ENCODE measurements around the gene SLC9B2. TPM values are rescaled to one million over a fixed set of nuclear protein-coding genes. Genes with fewer than 3 reads are reported as not detected.

The SLC9B2 gene
- total RNA-seq, 4 donors from 2014 or later: 12.9 to 34.0 (median 19.0) TPM

- no peak overlapping the region for H3K4me3 ChIP-seq
- no peak overlapping the region for H3K27ac ChIP-seq (replicated peaks in 1 of 4)
- H3K27me3 ChIP-seq: no peaks in the 10 kb centered on the region
- no peaks in the 10 kb centered on the region for H3K9me3 ChIP-seq
- intact Hi-C loops (cut with DNase I): no loop called here
- 96% methylated on average over 2 of the region's 2 CpGs for WGBS
- TF ChIP-seq POLR2A (IDR thresholded peaks at IDR 0.05; ENCODE audit: low read depth) (no peak), EP300 (IDR thresholded peaks at IDR 0.05) (no peak), POLR2AphosphoS5 (IDR thresholded peaks at IDR 0.05) (no peak), CTCF (IDR thresholded peaks at IDR 0.05) (no peak)
- H3K4me1 ChIP-seq: no peaks in the 10 kb centered on the region
- DNase-seq (ENCODE audit: extremely low spot score): no peak
- H3K36me3 ChIP-seq: peaks cover 0 to 7% (median 1%) of the 10 kb centered on the region in 4 donors
Observed at GRCh38 chr4:103060453-103061148, 16.0 kb downstream of the SLC9B2 start.

- no peaks in the 10 kb centered on the region for H3K4me1 ChIP-seq
- peaks cover 7 to 17% (median 9%) of the 10 kb centered on the region in 4 donors for H3K36me3 ChIP-seq
- intact Hi-C loops (cut with DNase I): no loop called here
- H3K27me3 ChIP-seq: no peaks in the 10 kb centered on the region
- WGBS: 95% methylated on average over 3 of the region's 3 CpGs
- DNase-seq (ENCODE audit: extremely low spot score): no peak
- H3K27ac ChIP-seq (replicated peaks in 1 of 4): no peak overlapping the region
- TF ChIP-seq EP300 (IDR thresholded peaks at IDR 0.05) (no peak), POLR2AphosphoS5 (IDR thresholded peaks at IDR 0.05) (no peak), POLR2A (IDR thresholded peaks at IDR 0.05; ENCODE audit: low read depth) (no peak), CTCF (IDR thresholded peaks at IDR 0.05) (no peak)
- no peaks in the 10 kb centered on the region for H3K9me3 ChIP-seq
- no peak overlapping the region for H3K4me3 ChIP-seq
Observed at GRCh38 chr4:103054030-103054429, 22.5 kb downstream of the SLC9B2 start.

- Histone ChIP-seq H3K4me1 (no peaks in the 10 kb centered on the region), H3K27ac (replicated peaks in 1 of 4) (no peak overlapping the region), H3K36me3 (peaks cover 9 to 29% (median 12%) of the 10 kb centered on the region in 4 donors), H3K27me3 (no peaks in the 10 kb centered on the region), H3K9me3 (no peaks in the 10 kb centered on the region), H3K4me3 (no peak overlapping the region)
- WGBS: 87% methylated on average over 3 of the region's 3 CpGs
- TF ChIP-seq POLR2A (IDR thresholded peaks at IDR 0.05; ENCODE audit: low read depth): no peak
- no peak for TF ChIP-seq POLR2AphosphoS5 (IDR thresholded peaks at IDR 0.05)
- no peak for TF ChIP-seq EP300 (IDR thresholded peaks at IDR 0.05)
- TF ChIP-seq CTCF (IDR thresholded peaks at IDR 0.05): no peak
- DNase-seq (ENCODE audit: extremely low spot score): no peak
- intact Hi-C loops (cut with DNase I): no loop called here
Observed at GRCh38 chr4:103052779-103053178, 23.8 kb downstream of the SLC9B2 start.

GRCh38 chr4:103052145-103052544 lies 24.4 kb downstream of the SLC9B2 start:
- Histone ChIP-seq H3K27me3 (no peaks in the 10 kb centered on the region), H3K9me3 (no peaks in the 10 kb centered on the region), H3K4me3 (no peak overlapping the region), H3K36me3 (peaks cover 9 to 29% (median 12%) of the 10 kb centered on the region in 4 donors), H3K4me1 (no peaks in the 10 kb centered on the region), H3K27ac (replicated peaks in 1 of 4) (no peak overlapping the region)
- no peak for DNase-seq (ENCODE audit: extremely low spot score)
- WGBS: 98% methylated on average over 3 of the region's 3 CpGs
- intact Hi-C loops (cut with DNase I): no loop called here
- no peak for TF ChIP-seq POLR2A (IDR thresholded peaks at IDR 0.05; ENCODE audit: low read depth)
- no peak for TF ChIP-seq EP300 (IDR thresholded peaks at IDR 0.05)
- TF ChIP-seq POLR2AphosphoS5 (IDR thresholded peaks at IDR 0.05): no peak
- TF ChIP-seq CTCF (IDR thresholded peaks at IDR 0.05): no peak
